GM06990 (cell line): ENCODE data around the gene PRPF6.

ENCODE experiments used
- DNase-seq: peaks from one replicate; pipeline ENCODE4 v3.0.0-alpha.2; 2011; ENCODE audit not compliant: insufficient read length; ENCODE audit errors: extremely low read depth
- H3K27me3 ChIP-seq: replicated peaks from 2 replicates; pipeline ENCODE4 v1.6.0; 2011; ENCODE audit warnings: low read length; ENCODE audit not compliant: control insufficient read depth, insufficient read depth
- H3K36me3 ChIP-seq: 2 replicates; pipeline ENCODE4 v1.5.1; 2011; ENCODE audit warnings: low read length; ENCODE audit not compliant: control insufficient read depth, insufficient read depth
- H3K4me3 ChIP-seq: replicated peaks from 2 replicates; pipeline ENCODE4 v1.5.1; 2011; ENCODE audit warnings: low read depth, mild to moderate bottlenecking, control low read depth, low read length
- TF ChIP-seq, protein P1 (sequence below): IDR thresholded peaks from 2 replicates; pipeline ENCODE4 v1.5.1; 2011; ENCODE audit warnings: low read length, control low read depth, mild to moderate bottlenecking, inconsistent platforms; ENCODE audit not compliant: insufficient read depth, poor library complexity, severe bottlenecking

Gene PRPF6

DNA sequence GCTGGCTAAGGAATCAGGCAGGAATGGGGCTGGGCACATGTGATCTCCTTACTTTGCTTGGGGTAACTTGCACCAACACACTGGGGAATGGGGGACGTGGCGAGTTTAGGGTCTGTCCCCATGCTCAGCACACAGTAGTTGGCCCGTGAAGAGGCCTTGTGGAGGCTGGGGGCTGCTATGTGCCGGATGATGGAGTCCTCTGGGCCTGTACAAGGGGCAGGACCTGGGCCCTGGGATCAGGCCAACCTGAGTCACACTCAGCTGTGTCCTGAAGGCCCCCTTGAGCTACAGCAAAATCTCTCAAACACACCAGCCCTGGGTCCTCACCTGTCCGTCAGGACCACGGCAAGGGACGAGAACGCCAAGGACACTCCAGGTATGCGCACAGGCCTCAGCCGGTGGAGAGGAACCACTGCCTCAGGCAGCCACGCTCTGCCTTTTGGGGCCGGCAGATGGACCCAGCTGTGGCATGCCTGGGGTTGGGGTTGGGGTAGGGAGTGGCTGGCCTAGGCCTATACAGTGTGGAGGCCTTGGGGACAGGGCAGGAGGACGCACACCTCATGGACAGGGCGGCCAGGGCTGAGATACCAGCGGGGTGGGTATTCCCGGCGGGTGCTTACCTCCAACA, 35.8 kb upstream of the PRPF6 start:
- H3K27me3 ChIP-seq = no peaks in the 10 kb centered on the region
- TF ChIP-seq, protein P1, sequence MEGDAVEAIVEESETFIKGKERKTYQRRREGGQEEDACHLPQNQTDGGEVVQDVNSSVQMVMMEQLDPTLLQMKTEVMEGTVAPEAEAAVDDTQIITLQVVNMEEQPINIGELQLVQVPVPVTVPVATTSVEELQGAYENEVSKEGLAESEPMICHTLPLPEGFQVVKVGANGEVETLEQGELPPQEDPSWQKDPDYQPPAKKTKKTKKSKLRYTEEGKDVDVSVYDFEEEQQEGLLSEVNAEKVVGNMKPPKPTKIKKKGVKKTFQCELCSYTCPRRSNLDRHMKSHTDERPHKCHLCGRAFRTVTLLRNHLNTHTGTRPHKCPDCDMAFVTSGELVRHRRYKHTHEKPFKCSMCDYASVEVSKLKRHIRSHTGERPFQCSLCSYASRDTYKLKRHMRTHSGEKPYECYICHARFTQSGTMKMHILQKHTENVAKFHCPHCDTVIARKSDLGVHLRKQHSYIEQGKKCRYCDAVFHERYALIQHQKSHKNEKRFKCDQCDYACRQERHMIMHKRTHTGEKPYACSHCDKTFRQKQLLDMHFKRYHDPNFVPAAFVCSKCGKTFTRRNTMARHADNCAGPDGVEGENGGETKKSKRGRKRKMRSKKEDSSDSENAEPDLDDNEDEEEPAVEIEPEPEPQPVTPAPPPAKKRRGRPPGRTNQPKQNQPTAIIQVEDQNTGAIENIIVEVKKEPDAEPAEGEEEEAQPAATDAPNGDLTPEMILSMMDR = no peak
- no peak overlapping the region for H3K4me3 ChIP-seq
- no peak for DNase-seq
- H3K36me3 ChIP-seq = peaks cover 34% of the 10 kb centered on the region

- no peak for DNase-seq
- H3K36me3 ChIP-seq = peaks cover 32% of the 10 kb centered on the region
- H3K4me3 ChIP-seq = no peak overlapping the region
- TF ChIP-seq, protein P1 = no peak
- no peaks in the 10 kb centered on the region for H3K27me3 ChIP-seq
Observed at GRCh38 chr20:63945921-63946920, 34.7 kb upstream of the PRPF6 start.

DNA sequence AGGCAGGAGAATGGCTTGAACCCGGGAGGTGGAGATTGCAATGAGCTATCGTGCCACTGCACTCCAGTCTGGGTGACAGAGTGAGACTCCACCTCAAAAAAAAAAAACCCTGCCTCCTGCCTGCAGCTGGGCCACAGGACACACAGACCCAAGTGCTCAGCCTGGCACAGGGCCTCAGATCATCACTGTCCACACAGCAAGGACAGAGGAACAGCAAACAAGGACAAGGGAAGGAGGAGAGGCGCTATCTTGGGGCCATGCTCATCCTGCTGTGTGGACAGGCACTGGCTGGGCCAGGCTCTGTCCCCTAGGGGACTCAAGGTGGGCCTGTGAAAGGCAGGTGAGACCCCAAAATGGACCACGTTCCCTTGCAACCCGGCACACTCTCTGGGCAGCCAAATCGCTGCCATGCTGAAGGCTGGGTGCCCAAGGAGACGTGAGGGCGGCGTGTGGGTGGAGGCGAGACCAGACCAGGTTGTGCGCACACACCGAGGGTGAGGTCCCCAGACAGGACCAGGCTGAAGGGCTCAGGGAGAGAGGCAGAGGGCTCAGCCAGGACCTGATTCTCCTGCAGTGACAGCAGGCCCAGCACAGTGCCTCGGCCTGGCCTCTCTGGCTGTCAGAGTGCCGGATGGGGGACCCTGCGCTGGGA, 33.8 kb upstream of the PRPF6 start:
- Histone ChIP-seq H3K36me3 (peaks cover 32% of the 10 kb centered on the region), H3K4me3 (no peak overlapping the region), H3K27me3 (no peaks in the 10 kb centered on the region)
- no peak for DNase-seq
- TF ChIP-seq, protein P1 = no peak

DNA sequence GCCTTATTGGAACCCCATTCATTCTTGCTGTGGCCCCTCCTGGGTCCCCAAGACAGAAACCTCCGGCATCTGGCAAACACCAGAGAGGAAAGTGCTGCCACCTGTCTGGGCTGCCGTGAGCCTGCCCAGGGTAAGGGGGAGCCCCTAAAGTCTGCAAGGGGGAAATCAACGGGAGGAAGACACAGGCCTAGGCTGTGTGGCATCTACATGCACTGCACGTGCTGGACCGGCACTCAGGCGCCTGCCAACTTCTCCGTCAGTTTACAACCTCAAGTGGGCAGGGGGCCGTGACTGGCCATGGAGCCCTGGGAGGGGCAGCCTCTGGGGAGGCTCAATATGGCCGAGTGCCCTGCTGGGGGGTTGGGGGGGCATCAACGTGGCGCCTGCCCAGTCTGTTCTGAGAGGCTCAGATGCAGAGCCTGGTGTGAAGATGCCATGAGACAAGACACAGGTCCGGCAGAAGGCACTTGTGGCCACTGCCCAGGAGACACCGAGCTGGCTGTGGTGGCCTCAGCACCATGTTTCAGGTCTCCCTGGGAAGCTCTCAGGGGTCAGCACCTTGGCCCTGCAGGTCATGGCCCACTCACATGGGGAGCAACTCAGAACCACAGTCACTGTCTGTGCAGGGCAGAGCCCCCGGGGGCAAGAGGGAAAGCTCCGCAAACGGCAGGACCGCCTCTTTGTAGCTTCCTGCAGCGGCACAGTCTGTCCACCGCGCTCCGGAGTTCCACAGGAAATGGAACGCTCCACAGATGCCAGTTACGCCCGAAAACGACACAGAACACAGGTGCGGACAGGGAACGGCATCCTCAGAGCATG, 33.1 kb upstream of the PRPF6 start:
- TF ChIP-seq, protein P1 = peak; percentile 18
- H3K36me3 ChIP-seq = peaks cover 33% of the 10 kb centered on the region
- no peak overlapping the region for H3K4me3 ChIP-seq
- DNase-seq = no peak
- H3K27me3 ChIP-seq = no peaks in the 10 kb centered on the region

DNA sequence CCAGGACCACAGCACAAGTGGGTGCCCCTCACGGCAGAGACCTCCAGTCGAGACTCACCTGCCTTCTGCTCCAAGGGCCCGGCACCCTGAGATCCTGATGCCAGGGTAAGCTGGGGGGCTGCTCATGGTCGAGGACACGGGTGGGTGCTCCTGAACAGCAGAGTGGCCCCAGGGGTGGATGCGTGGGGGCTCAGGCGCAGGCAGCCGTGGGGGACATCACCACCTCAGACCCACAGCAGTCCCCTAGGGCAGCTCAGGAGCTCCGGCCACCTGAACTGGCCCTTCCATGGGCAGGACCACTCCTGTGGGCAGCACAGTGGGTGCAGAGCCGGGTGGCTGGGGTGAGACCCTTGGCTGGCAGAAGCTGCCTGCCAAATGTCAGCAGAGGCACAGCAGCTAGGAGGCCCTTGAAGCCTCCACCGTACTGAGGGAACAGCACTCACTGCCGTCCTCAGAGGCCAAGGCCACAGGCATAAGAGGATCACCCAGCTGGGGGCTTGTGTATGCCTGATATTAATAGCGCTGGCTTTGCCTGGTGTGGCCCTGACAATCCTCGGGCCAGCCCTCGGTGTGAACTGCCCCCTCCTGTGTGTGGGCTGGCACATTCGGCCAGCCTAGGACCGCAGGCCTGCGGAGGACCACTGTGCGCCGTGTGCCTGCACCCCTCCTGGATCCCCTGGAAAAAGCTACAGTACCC, 30.1 kb upstream of the PRPF6 start:
- Histone ChIP-seq H3K4me3 (no peak overlapping the region), H3K36me3 (peaks cover 8% of the 10 kb centered on the region), H3K27me3 (no peaks in the 10 kb centered on the region)
- DNase-seq = no peak
- TF ChIP-seq, protein P1 = no peak
